Glutamatergic neuron (in vitro differentiated cells): Measurements from ENCODE around the gene GALNT2. TPM values are rescaled to one million over a fixed set of nuclear protein-coding genes. Genes with fewer than 3 reads are reported as not detected.

Experiments
- DNase-seq: peaks from one replicate; pipeline ENCODE4 v3.0.0; 2022
- H3K27ac Mint-ChIP-seq: one replicate; pipeline ENCODE4 v1.8.0; 2020; ENCODE audit warnings: mild to moderate bottlenecking, mixed read lengths, inconsistent platforms; ENCODE audit not compliant: unreplicated experiment
- H3K27me3 Mint-ChIP-seq: one replicate; pipeline ENCODE4 v1.8.0; 2020; ENCODE audit warnings: mild to moderate bottlenecking, moderate library complexity, mixed read lengths, inconsistent platforms; ENCODE audit not compliant: unreplicated experiment
- H3K36me3 Mint-ChIP-seq: one replicate; pipeline ENCODE4 v1.8.0; 2020; ENCODE audit warnings: mild to moderate bottlenecking, mixed read lengths, inconsistent platforms; ENCODE audit not compliant: unreplicated experiment
- H3K4me1 Mint-ChIP-seq: one replicate; pipeline ENCODE4 v1.8.0; 2020; ENCODE audit warnings: mild to moderate bottlenecking, low read depth, mixed read lengths, inconsistent platforms; ENCODE audit not compliant: unreplicated experiment
- H3K4me3 Mint-ChIP-seq: one replicate; pipeline ENCODE4 v1.8.0; 2020; ENCODE audit warnings: mild to moderate bottlenecking, mixed read lengths, inconsistent platforms; ENCODE audit not compliant: unreplicated experiment
- H3K9me3 Mint-ChIP-seq: one replicate; pipeline ENCODE4 v1.8.0; 2020; ENCODE audit warnings: mild to moderate bottlenecking, moderate library complexity, mixed read lengths, inconsistent platforms; ENCODE audit not compliant: unreplicated experiment
- total RNA-seq: library from RNA; stranded (reverse); fragmentation: NEBNext Ultra II Directional; extraction: Animal tissue kit (Norgen Biotek cat#: 25700); gene quantifications from one replicate; pipeline ENCODE4 v1.2.1, GENCODE V29; 2021; ENCODE audit not compliant: unreplicated experiment
- TF ChIP-seq, protein P1 (sequence below): fragments of 200-600 bp; sonication (generic); IDR thresholded peaks from one replicate; pipeline ENCODE4 v1.5.0; 2021; ENCODE audit not compliant: partially characterized antibody, unreplicated experiment

Gene GALNT2
- total RNA-seq, 1 donor from 2014 or later: 35.2 TPM

DNA sequence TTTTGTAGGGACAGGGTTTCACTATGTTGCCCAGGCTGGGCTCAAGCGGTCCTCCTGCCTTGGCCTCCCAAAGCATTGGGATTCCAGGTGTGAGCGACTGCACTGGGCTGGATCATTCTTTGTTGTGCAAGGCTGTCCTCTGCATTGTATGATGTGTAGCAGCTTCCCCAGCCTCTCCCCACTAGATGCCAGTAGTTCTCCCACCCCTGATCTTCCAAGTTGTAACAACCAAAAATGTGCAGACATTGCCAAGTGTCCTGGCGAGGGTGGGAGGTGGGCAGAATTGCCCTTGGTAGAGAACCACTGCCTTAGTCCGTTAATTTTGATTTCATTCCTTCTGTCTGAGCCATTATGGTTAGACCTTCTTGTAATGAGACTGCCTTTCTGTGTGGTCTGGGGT is 7.2 kb downstream of the GALNT2 start:
- DNase-seq: no peak
- H3K4me3 Mint-ChIP-seq: no peak overlapping the region
- peaks cover 3% of the 10 kb centered on the region for H3K27me3 Mint-ChIP-seq
- H3K9me3 Mint-ChIP-seq: peaks cover 3% of the 10 kb centered on the region
- H3K4me1 Mint-ChIP-seq: peaks cover 7% of the 10 kb centered on the region
- H3K27ac Mint-ChIP-seq: no peak overlapping the region
- TF ChIP-seq, protein P1, sequence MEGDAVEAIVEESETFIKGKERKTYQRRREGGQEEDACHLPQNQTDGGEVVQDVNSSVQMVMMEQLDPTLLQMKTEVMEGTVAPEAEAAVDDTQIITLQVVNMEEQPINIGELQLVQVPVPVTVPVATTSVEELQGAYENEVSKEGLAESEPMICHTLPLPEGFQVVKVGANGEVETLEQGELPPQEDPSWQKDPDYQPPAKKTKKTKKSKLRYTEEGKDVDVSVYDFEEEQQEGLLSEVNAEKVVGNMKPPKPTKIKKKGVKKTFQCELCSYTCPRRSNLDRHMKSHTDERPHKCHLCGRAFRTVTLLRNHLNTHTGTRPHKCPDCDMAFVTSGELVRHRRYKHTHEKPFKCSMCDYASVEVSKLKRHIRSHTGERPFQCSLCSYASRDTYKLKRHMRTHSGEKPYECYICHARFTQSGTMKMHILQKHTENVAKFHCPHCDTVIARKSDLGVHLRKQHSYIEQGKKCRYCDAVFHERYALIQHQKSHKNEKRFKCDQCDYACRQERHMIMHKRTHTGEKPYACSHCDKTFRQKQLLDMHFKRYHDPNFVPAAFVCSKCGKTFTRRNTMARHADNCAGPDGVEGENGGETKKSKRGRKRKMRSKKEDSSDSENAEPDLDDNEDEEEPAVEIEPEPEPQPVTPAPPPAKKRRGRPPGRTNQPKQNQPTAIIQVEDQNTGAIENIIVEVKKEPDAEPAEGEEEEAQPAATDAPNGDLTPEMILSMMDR: no peak
- no peaks in the 10 kb centered on the region for H3K36me3 Mint-ChIP-seq

DNA sequence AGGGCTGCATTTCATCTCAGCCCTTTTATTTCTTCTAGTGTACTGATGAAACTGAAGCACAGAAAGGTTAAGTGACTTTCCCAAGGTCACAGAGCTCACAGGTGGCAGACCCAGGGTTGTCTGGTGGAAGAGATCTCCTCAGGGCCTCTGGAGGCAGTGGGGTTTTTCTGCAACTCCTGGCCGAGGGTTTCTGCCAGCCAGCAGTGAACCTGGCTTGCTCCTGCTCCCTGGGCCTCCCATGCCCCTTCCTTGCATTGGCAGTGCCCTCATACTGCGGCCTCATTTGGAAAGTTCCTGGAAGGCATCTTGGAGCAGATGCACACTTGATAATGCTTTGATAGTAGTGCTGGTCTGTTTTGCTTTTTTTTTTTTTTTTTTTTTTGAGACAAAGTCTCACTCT is 7.7 kb downstream of the GALNT2 start:
- Mint-ChIP-seq H3K9me3 (peaks cover 3% of the 10 kb centered on the region), H3K36me3 (no peaks in the 10 kb centered on the region), H3K27ac (no peak overlapping the region), H3K4me3 (no peak overlapping the region), H3K27me3 (peaks cover 3% of the 10 kb centered on the region), H3K4me1 (peaks cover 7% of the 10 kb centered on the region)
- TF ChIP-seq, protein P1: no peak
- no peak for DNase-seq

- Mint-ChIP-seq H3K4me1 (peaks cover 6% of the 10 kb centered on the region), H3K4me3 (no peak overlapping the region), H3K27ac (no peak overlapping the region), H3K9me3 (peaks cover 3% of the 10 kb centered on the region), H3K27me3 (peaks cover 3% of the 10 kb centered on the region), H3K36me3 (no peaks in the 10 kb centered on the region)
- TF ChIP-seq, protein P1: no peak
- DNase-seq: no peak
Measured at GRCh38 chr1:230076121-230076520, 9.1 kb downstream of the GALNT2 start.

DNA sequence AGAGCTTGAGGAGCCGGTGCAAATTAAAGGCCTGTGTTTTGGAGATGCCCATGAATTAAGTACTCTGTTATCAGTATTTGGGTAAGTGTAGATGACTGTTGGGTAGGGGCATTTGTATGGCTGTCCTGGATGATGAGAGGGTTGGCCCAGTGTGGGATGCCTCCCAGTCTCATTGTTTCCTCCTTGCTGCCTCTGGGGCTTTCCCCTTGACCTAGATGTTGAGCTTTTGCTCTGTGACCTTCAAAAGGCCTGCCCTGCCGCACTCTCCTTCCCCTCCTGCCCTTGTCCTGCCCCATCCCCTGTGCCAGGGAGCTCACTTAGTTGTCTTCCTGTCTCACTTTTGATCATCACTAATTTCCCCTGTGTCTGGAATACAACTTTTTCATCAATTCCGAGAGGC is 10.0 kb downstream of the GALNT2 start:
- Mint-ChIP-seq H3K4me3 (no peak overlapping the region), H3K36me3 (no peaks in the 10 kb centered on the region), H3K27ac (no peak overlapping the region), H3K4me1 (peaks cover 10% of the 10 kb centered on the region), H3K9me3 (peaks cover 7% of the 10 kb centered on the region), H3K27me3 (peaks cover 3% of the 10 kb centered on the region)
- TF ChIP-seq, protein P1: no peak
- no peak for DNase-seq

DNA sequence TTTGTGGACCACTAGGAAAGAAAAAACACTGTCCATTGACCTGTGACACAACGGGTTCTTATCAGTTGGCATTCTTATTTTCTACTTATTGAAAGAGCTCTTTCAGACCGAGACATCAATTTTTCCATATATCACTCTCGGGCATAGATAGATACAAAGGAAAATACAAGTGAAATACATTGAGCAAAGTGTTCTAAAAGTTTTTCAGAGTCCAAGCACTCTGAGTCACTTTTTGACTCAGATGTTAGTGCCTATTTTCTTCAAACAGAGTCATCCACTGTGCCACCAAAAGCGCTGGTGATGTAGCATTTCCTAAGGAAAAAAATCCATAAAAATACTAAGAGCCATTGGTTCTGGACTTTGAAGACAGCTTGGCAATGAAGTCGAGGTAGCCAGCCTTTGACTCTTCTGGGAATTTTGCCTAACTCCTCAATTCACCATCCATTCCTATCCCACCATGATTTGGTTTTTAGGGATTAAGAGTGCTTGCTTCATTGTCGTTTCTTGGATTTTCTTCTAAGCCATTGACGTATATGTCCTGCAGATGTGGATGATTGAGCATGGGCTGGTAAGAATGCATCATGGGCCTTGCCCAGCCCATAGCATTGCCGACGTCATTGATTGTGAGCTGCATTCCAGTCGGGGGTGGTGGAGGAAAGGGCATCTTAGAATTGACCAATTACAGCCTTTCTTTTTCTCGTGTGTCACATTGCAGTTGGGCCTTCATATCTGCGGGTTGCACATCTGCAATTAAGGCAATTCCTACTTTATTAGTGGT is 10.6 kb downstream of the GALNT2 start:
- H3K4me1 Mint-ChIP-seq: peaks cover 10% of the 10 kb centered on the region
- H3K36me3 Mint-ChIP-seq: peaks cover 3% of the 10 kb centered on the region
- TF ChIP-seq, protein P1: no peak
- H3K9me3 Mint-ChIP-seq: peaks cover 8% of the 10 kb centered on the region
- H3K27ac Mint-ChIP-seq: no peak overlapping the region
- H3K27me3 Mint-ChIP-seq: peaks cover 5% of the 10 kb centered on the region
- H3K4me3 Mint-ChIP-seq: no peak overlapping the region
- no peak for DNase-seq
